Activated T-cell treated with anti-CD3 and anti-CD28 coated beads, Interleukin-2, amount 50 U/mL, for 72 hours (primary cell): ENCODE results near the gene PTGDR2. TPM values are rescaled to one million over a fixed set of nuclear protein-coding genes. Genes with fewer than 3 reads are reported as not detected.
A peak's percentile ranks its signal among the peaks of the same experiment; 100 is the strongest.
"Not testable (repeated sequence)": the region's sequence is repeated elsewhere in the genome, so short reads cannot be mapped to it uniquely, and the experiment has no call there.

ENCODE experiments used
- ATAC-seq, 2 donors: fragments of 150-1000 bp; cut with Tn5 transposase; replicated peaks in 1 of 2; 2 replicates each; pipeline ENCODE4 v1.10.0; 2021; ENCODE audit warnings: moderate library complexity in 2 of 2, mild to moderate bottlenecking in 1 of 2
- DNase-seq, 2 donors: peaks; one replicate each; pipeline ENCODE4 v3.0.0; 2021 to 2022; ENCODE audit warnings: mixed read lengths in 1 of 2
- H3K27ac Mint-ChIP-seq: one replicate; pipeline ENCODE4 v1.8.0; 2022; ENCODE audit warnings: mild to moderate bottlenecking, moderate library complexity, mixed read lengths
- H3K27me3 Mint-ChIP-seq: one replicate; pipeline ENCODE4 v1.8.0; 2022; ENCODE audit warnings: low read depth, mixed read lengths
- H3K36me3 Mint-ChIP-seq, 2 donors: one replicate each; pipeline ENCODE4 v1.8.0; 2022; ENCODE audit warnings: mixed read lengths in 2 of 2, mild to moderate bottlenecking in 1 of 2; ENCODE audit not compliant: insufficient read depth in 2 of 2
- H3K4me1 Mint-ChIP-seq: one replicate; pipeline ENCODE4 v1.8.0; 2022; ENCODE audit warnings: low read depth, mixed read lengths
- H3K4me3 Mint-ChIP-seq, 2 donors: one replicate each; pipeline ENCODE4 v1.8.0; 2022; ENCODE audit warnings: mild to moderate bottlenecking in 2 of 2, mixed read lengths in 2 of 2, moderate library complexity in 2 of 2
- H3K9me3 Mint-ChIP-seq, 2 donors: one replicate each; pipeline ENCODE4 v1.8.0; 2022; ENCODE audit warnings: mixed read lengths in 2 of 2
- total RNA-seq, 2 donors: library from RNA; stranded (reverse); gene quantifications; one replicate each; pipeline ENCODE4 v1.2.3, GENCODE V29; 2022

The PTGDR2 gene
- total RNA-seq, 2 donors from 2014 or later = 0.16 to 0.17 TPM

DNA sequence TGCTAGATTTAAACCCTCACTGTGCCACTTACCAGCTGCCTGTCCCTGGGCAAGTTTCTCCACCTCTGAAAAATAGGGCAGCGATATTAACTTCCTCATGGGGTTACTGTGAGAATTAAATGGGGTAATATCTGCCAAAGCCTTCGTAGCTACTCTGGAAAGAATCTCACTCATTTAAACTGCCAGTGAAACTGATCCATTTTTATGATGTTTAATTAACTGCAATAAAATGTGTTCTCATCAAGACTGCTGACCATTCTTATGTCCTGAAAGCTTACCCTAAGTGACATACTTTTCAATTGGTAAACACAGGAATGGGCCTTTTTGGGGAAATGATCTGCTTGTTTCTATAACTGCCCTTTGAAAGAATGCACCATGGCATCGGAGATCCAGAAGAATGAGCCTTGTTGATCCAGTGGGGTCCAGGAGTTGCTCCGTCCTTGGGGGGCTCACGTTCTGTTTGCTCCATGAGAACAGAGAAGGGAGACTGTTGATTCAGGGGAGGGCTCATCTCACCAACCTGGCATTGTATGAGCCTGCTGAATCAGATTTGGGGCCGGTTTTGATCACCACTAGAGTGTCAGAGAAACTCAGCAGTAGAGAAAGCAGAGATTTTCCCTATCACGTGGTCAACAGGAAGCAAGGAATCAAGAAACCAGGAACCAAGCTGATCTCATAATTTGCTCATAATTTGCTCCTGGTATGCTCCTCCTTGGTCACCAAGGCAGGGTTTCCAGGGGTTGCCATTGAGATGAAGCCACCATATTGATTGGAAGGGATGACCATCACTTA is 20.8 kb downstream of the PTGDR2 start:
- peaks cover 45% of the 10 kb centered on the region for H3K4me1 Mint-ChIP-seq
- H3K36me3 Mint-ChIP-seq = no peaks in the 10 kb centered on the region
- no peaks in the 10 kb centered on the region for H3K9me3 Mint-ChIP-seq
- H3K27ac Mint-ChIP-seq = no peak overlapping the region
- H3K4me3 Mint-ChIP-seq = no peak overlapping the region
- DNase-seq (no peak), ATAC-seq (no peak)
- peaks cover 25% of the 10 kb centered on the region for H3K27me3 Mint-ChIP-seq

DNA sequence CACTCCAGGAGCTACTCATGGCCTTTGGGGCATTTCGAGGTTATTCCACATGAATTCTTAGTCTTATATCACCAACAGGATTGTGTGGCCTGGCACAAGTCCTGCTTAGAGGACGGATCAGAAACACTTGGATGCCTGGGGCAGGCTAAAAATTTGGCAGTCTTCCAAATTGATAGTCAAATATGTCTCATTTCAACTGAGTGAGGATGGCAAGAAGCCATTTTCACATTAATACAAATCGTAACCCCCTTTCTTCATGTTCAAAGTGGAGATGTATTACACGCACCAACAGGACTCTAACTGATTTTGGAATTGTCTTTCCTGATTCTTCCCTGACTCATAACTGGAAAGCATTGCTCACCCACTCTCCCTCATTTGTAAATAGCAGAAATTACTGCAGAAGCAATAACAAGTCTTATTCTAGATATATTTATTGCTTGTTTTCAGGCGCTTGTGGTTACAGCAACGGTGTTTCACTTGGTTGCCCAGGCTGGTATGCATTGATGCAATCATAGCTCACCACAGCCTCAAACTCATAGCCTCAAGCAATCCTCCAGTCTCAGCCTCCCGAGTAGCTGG is 24.2 kb downstream of the PTGDR2 start:
- peak; percentile 20 to 30 for ATAC-seq
- peak overlapping the region; percentile 29 for H3K27ac Mint-ChIP-seq
- H3K4me3 Mint-ChIP-seq = no peak overlapping the region
- H3K27me3 Mint-ChIP-seq = peaks cover 19% of the 10 kb centered on the region
- H3K4me1 Mint-ChIP-seq = peaks cover 37% of the 10 kb centered on the region
- H3K9me3 Mint-ChIP-seq = no peaks in the 10 kb centered on the region
- no peaks in the 10 kb centered on the region for H3K36me3 Mint-ChIP-seq
- DNase-seq = no peak

DNA sequence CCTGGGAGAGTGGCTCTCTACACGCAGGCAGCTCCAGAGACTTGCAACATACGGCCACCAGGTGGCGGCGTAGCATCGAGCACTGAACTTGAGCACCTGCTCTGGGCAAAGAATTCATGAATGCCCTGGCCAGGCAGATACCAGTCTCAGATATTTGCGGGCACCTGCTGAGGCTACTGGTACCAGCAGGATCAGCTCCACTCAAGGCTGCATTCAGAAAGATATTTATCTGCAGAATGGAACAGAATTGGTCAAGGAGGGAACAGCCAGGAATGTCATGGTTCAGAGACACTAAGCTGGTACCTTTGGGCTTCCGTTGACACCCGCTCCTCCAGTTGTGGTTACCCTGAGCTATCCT is 24.6 kb downstream of the PTGDR2 start:
- DNase-seq = peak; percentile 78 to 84
- Mint-ChIP-seq H3K27me3 (peaks cover 19% of the 10 kb centered on the region), H3K4me1 (peaks cover 36% of the 10 kb centered on the region), H3K27ac (no peak overlapping the region), H3K4me3 (peak overlapping the region in 1 of 2 donors; percentile 69), H3K9me3 (no peaks in the 10 kb centered on the region), H3K36me3 (no peaks in the 10 kb centered on the region)
- peak; percentile 90 for ATAC-seq

DNA sequence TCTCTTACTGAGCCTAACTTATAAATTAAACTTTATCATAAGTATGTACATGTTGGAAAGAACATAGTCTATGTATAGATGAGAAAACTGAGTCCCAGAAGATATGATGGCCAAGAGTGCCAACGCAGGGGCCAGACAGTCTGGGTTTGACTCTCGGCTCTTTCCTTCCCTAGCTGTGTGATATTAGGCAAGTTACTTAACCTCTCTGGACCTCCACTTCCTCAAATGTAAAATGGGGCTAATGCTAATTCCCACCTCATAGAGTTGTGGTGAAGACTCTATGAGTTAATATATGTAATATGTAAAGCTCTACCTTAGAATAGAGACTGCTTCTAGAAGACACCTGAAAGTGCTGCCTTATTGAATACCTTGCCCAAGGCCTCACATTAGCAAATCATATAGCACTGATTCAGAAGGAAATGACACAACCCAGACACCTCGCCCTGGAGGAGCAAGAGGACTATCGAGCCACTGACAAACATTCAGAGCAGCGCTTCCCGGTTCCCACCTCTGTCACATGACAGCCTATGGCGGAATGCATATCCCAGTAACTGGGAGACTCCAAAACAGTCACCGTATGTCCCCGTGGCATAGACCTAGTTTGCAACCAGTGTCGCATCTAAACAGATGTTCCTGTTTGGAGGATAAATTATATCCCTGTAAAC is 25.1 kb downstream of the PTGDR2 start:
- Mint-ChIP-seq H3K27me3 (peaks cover 19% of the 10 kb centered on the region), H3K4me3 (peak overlapping the region in 1 of 2 donors; percentile 69), H3K36me3 (no peaks in the 10 kb centered on the region), H3K9me3 (no peaks in the 10 kb centered on the region), H3K27ac (peak overlapping the region; percentile 5), H3K4me1 (peaks cover 31% of the 10 kb centered on the region)
- ATAC-seq (peak in 1 of 2 donors; percentile 74), DNase-seq (no peak)

DNA sequence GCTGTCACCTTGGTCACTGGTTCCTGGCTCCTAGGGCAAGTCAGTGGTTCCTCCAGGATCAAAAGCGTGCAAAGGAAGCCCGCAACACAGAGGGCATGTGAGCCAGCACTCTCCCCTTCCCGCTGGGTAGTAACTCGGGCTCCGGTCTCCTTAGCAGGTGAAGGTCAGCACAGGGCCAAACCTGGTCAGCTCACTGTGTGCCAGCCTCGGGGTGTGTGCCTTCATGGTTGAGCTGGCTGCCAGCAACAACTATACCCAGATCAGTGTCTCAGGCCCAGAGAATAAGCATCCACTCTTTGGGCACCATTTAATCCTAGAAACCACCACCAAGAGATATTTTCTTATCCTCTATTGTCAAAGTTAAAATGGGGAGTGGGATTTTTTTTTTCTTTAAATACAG is 30.0 kb downstream of the PTGDR2 start:
- ATAC-seq = no peak
- Mint-ChIP-seq H3K36me3 (no peaks in the 10 kb centered on the region), H3K4me3 (no peak overlapping the region), H3K27me3 (no peaks in the 10 kb centered on the region), H3K4me1 (peaks cover 1% of the 10 kb centered on the region), H3K27ac (no peak overlapping the region), H3K9me3 (no peaks in the 10 kb centered on the region)
- no peak for DNase-seq

DNA sequence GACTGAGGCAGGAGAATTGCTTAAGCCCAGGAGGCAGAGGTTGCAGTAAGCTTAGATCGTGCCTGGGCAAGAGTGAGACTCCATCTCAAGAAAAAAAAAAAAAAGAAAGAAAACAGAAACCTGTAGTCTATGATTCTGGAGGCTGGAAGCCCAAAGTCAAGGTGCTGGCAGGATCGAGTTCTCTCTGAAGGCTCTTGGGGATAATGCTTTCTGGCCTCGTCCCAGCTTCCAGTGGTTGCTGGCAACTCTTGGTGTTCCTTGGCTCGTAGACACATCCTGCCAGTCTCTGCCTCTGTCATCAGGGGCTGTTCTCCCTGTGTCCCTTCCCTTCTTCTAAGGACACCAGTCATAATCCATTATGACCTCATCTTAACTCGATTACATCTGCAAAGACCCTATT is 30.6 kb downstream of the PTGDR2 start:
- Mint-ChIP-seq H3K4me3 (no peak overlapping the region), H3K9me3 (no peaks in the 10 kb centered on the region), H3K27ac (no peak overlapping the region), H3K36me3 (no peaks in the 10 kb centered on the region), H3K27me3 (no peaks in the 10 kb centered on the region), H3K4me1 (no peaks in the 10 kb centered on the region)
- ATAC-seq (no peak), DNase-seq (no peak)

DNA sequence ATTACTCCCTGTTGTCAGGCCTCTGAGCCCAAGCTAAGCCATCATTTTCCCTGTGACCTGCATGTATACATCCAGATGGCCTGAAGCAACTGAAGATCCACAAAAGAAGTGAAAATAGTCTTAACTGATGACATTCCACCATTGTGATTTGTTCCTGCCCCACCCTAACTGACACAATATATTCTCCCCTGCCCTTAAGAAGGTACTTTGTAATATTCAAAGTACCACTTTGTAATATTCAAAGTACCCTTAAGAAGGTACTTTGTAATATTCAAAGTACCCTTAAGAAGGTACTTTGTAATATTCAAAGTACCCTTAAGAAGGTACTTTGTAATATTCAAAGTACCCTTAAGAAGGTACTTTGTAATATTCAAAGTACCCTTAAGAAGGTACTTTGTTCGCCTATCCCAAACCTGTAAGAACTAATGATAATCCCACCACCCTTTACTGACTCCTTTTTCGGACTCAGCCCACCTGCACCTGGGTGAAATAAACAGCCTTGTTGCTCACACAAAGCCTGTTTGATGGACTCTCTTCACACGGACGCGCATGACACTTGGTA is 31.9 kb downstream of the PTGDR2 start:
- H3K27ac Mint-ChIP-seq, H3K4me3 Mint-ChIP-seq, H3K36me3 Mint-ChIP-seq, H3K4me1 Mint-ChIP-seq, H3K9me3 Mint-ChIP-seq, H3K27me3 Mint-ChIP-seq, ATAC-seq, DNase-seq: not testable (repeated sequence)

DNA sequence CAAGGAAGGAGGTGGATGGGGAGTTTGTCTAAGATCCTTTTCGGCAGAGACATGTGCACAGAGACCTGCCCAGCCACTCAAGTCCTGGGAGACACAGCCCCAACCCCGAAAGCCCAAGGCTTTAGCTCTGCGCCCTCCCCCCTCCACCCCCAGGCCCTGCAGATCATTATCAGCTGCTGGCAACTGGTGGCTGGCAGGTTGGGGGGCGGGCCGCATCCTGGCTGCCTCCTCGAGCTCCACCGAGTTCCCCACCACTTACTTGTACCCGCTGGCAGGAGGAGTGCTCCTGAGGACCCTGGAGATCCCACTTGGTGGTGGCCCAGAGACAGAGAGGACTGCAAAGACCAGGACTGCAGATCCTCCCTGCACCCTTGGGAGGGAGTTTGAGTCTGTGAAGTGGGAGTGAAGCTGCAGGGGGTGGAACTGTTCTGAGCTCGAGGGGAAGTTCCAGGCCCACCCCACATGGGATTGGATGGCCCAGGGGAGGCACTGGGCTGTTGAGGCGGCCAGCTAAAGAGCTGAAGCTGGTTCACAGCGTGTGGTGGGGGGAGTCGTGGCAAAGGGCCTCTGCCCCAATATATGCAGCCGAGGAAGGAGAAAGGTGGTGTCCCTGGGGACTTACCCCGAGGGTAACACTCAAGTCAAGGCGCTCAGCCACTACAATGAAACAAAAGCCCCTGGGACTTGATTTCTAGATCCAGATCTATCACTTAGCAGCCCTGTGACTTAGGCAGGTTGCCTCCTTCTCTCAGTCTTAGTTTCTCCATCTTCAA is 33.7 kb downstream of the PTGDR2 start:
- H3K9me3 Mint-ChIP-seq = no peaks in the 10 kb centered on the region
- H3K27me3 Mint-ChIP-seq = no peaks in the 10 kb centered on the region
- ATAC-seq (no peak), DNase-seq (no peak)
- no peak overlapping the region for H3K4me3 Mint-ChIP-seq
- H3K4me1 Mint-ChIP-seq = no peaks in the 10 kb centered on the region
- H3K27ac Mint-ChIP-seq = no peak overlapping the region
- no peaks in the 10 kb centered on the region for H3K36me3 Mint-ChIP-seq

DNA sequence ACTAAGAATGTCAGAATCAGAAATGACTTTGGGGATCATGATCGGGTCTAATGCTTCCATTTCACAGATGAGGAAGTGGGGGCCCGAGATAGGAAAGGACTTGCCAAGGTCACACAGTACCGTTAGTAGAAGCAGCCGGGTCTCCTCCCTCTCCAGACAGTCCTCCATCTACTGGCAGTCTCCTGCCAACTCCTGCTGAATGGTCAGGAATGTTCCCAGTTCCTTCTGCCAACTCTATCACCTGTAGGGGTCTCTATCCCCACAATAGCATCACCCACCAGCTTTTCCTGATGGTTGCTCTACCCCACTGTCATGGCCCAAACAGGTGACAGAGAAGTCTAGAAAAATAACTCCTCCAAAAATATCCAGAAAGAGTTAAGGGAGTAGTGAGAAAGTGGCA is 37.7 kb downstream of the PTGDR2 start:
- Mint-ChIP-seq H3K36me3 (peaks cover 0 to 6% of the 10 kb centered on the region in 2 donors), H3K27ac (no peak overlapping the region), H3K4me3 (no peak overlapping the region), H3K4me1 (no peaks in the 10 kb centered on the region), H3K9me3 (no peaks in the 10 kb centered on the region), H3K27me3 (peaks cover 4% of the 10 kb centered on the region)
- ATAC-seq (no peak), DNase-seq (no peak)

DNA sequence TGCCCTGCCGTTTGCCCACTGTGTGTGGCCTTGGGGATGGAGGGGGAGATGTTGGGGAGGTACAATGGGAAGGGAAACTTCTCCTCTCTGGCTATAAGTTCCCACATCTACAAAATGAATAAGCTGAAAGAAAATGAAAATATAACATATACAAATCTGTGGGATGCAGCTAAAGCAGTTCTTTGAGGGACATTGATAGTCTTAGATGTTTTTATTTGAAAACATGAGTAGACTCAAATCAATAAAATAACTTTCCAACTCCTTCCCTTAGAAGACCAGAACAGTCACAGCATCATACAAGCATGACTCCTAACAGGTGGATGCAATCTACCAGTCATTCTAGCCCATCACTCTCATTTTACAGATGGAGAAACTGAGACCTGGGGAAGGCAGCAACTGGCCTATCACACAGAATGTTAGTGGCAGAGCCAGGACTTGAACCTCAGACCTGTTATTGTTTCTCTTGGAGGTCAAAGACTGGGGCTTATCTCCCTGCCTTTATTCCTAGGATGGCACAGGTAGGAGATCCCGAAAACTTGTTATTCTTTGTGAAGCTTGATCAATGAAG is 39.1 kb downstream of the PTGDR2 start:
- peaks cover 0 to 6% of the 10 kb centered on the region in 2 donors for H3K36me3 Mint-ChIP-seq

DNA sequence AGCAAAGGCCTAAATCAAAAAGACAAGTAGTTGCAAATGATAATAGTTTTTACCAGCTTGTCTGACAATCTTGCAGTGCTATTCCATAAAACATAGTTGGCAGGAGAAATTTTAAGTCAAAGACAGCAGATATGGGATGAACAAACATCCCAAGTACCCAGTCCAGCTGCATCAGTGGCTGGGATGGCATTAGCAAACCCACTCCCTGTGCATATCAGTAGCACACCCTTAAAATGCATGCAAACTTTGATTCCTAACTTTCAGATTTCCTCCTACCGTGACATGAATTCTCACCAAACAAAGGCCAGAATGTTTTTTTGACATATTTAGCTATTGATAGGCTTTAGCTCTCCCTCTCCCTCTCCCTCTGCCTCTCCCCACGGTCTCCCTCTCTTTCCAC is 41.6 kb downstream of the PTGDR2 start:
- Mint-ChIP-seq H3K9me3 (no peaks in the 10 kb centered on the region), H3K36me3 (peaks cover 0 to 6% of the 10 kb centered on the region in 2 donors), H3K4me1 (no peaks in the 10 kb centered on the region), H3K27me3 (peaks cover 18% of the 10 kb centered on the region), H3K4me3 (no peak overlapping the region), H3K27ac (no peak overlapping the region)
- no peak for DNase-seq
- no peak for ATAC-seq

More for the DNA sequence above, 39.1 kb downstream of the PTGDR2 start:
- ATAC-seq (no peak), DNase-seq (no peak)
- Mint-ChIP-seq H3K27ac (no peak overlapping the region), H3K4me1 (no peaks in the 10 kb centered on the region), H3K4me3 (no peak overlapping the region), H3K9me3 (no peaks in the 10 kb centered on the region), H3K27me3 (peaks cover 5% of the 10 kb centered on the region)

DNA sequence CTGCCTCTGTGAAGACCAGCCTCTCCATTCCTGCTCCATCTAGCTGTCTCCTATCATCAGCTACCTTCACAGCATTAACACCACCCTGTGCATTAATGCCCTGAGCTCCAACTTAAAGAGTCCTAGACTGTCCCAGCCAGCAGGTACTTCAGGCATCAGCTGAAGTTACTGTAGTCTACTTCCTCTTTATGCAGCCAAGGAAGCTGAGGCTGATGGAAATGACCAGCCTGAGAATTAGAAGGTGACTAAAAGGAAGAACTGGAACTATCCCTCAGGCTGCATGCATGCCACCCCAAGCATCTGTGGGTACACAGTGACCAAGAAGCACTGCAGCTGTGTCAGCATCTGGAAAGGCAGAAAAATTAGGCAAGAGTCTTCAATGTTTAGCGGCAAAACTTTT is 42.4 kb downstream of the PTGDR2 start:
- ATAC-seq = no peak
- no peak for DNase-seq
- Mint-ChIP-seq H3K4me3 (no peak overlapping the region), H3K27ac (no peak overlapping the region), H3K4me1 (no peaks in the 10 kb centered on the region), H3K27me3 (peaks cover 18% of the 10 kb centered on the region), H3K36me3 (peaks cover 0 to 6% of the 10 kb centered on the region in 2 donors), H3K9me3 (no peaks in the 10 kb centered on the region)
